H1 (cell line): ENCODE results near the gene PRKCH. TPM values are rescaled to one million over a fixed set of nuclear protein-coding genes. Genes with fewer than 3 reads are reported as not detected.

Source experiments
- CTCF ChIA-PET: fragments of 300-600 bp; sonication (Branson Sonifier 250); formaldehyde crosslinking; loops from one replicate; lab custom pipeline; 2021; ENCODE audit not compliant: partially characterized antibody; lab: Charles Lee
- POLR2A ChIA-PET: fragments of 300-600 bp; sonication (Branson Sonifier 250); formaldehyde crosslinking; loops from one replicate; lab custom pipeline; 2021; ENCODE audit warnings: inconsistent platforms; ENCODE audit not compliant: partially characterized antibody; lab: Charles Lee
- DNase-seq, 2 experiments: peaks; one replicate each; pipeline versions ENCODE4 v3.0.0 to v3.0.0-alpha.2; 2010 to 2022; ENCODE audit warnings: low spot score in 2 of 2, low read depth in 1 of 2, mixed read lengths in 1 of 2
- FAIRE-seq: peaks from 2 replicates; lab custom pipeline; 2011; peaks lifted over from hg19 to GRCh38; lab: Jason Lieb, UNC
- H2AFZ ChIP-seq: 2 replicates; pipeline ENCODE4 v1.8.1; 2012; ENCODE audit warnings: low read length, inconsistent platforms
- H2AK5ac ChIP-seq: 2 replicates; pipeline ENCODE4 v1.6.1; 2013; ENCODE audit warnings: low read depth, low read length
- H2BK120ac ChIP-seq: replicated peaks from 2 replicates; pipeline ENCODE3; 2013; ENCODE audit warnings: low read depth, low read length, inconsistent platforms
- H2BK12ac ChIP-seq: 2 replicates; pipeline ENCODE4 v1.6.1; 2013; ENCODE audit warnings: low read depth, low read length
- H2BK15ac ChIP-seq: 2 replicates; pipeline ENCODE4 v1.6.1; 2013; ENCODE audit warnings: low read length
- H2BK20ac ChIP-seq: 2 replicates; pipeline ENCODE4 v1.6.1; 2013; ENCODE audit warnings: low read length
- H2BK5ac ChIP-seq: 2 replicates; pipeline ENCODE4 v1.6.1; 2013; ENCODE audit warnings: low read depth, low read length
- H3K14ac ChIP-seq: 2 replicates; pipeline ENCODE4 v1.6.1; 2013; ENCODE audit warnings: inconsistent platforms; ENCODE audit not compliant: insufficient read length
- H3K18ac ChIP-seq: 2 replicates; pipeline ENCODE4 v1.6.1; 2013; ENCODE audit warnings: low read length; ENCODE audit errors: extremely low read depth
- H3K23ac ChIP-seq: 2 replicates; pipeline ENCODE4 v1.6.1; 2013; ENCODE audit warnings: inconsistent platforms; ENCODE audit not compliant: insufficient read length
- H3K23me2 ChIP-seq: 2 replicates; pipeline ENCODE4 v1.6.1; 2013; ENCODE audit warnings: low read depth, low read length
- H3K27ac ChIP-seq: 2 replicates; pipeline ENCODE4 v1.6.1; 2011; ENCODE audit warnings: low read depth, low read length, inconsistent platforms
- H3K27me3 ChIP-seq, 4 experiments: replicated peaks in 1 of 4; 1 replicate in 1 of 4; 2 replicates in 3 of 4; pipeline versions ENCODE4 v1.6.1 to v1.8.1; 2011 to 2013; ENCODE audit warnings: low read length in 3 of 4, mild to moderate bottlenecking in 3 of 4, inconsistent platforms in 2 of 4, mixed read lengths in 2 of 4, moderate library complexity in 1 of 4; ENCODE audit not compliant: control insufficient read depth in 3 of 4, insufficient read depth in 3 of 4; ENCODE audit errors: extremely low read depth in 1 of 4
- H3K36me3 ChIP-seq, 4 experiments: 2 replicates each; pipeline versions ENCODE4 v1.6.1 to v1.8.1; 2011 to 2013; ENCODE audit warnings: mild to moderate bottlenecking in 4 of 4, low read length in 3 of 4, moderate library complexity in 2 of 4, control low read depth in 1 of 4, inconsistent platforms in 1 of 4; ENCODE audit not compliant: insufficient read depth in 4 of 4, control insufficient read depth in 2 of 4
- H3K4ac ChIP-seq: replicated peaks from 2 replicates; pipeline ENCODE3; 2013; ENCODE audit warnings: low read length, low read depth, mixed read lengths, inconsistent platforms; ENCODE audit not compliant: insufficient read length
- H3K4me1 ChIP-seq, 4 experiments: replicated peaks in 1 of 4; 1 replicate in 1 of 4; 2 replicates in 3 of 4; pipeline versions ENCODE4 v1.6.1 to v1.8.1; 2011 to 2013; ENCODE audit warnings: low read length in 3 of 4, inconsistent platforms in 2 of 4, mixed read lengths in 1 of 4; ENCODE audit not compliant: insufficient read depth in 4 of 4, control insufficient read depth in 3 of 4
- H3K4me2 ChIP-seq, 2 experiments: 2 replicates each; pipeline versions ENCODE4 v1.6.1 to v1.8.1; 2011 to 2013; ENCODE audit warnings: low read depth in 2 of 2, low read length in 2 of 2, control low read depth in 1 of 2, inconsistent platforms in 1 of 2, mild to moderate bottlenecking in 1 of 2; ENCODE audit not compliant: insufficient read depth in 1 of 2
- H3K4me3 ChIP-seq, 4 experiments: fragments of 200-600, 300-600 bp in 1 of 4; sonication (generic), shearing (Covaris generic), sonication (Bioruptor Twin) in 1 of 4; 2 replicates each; pipeline versions ENCODE4 v1.5.1 to v1.8.1; 2011 to 2016; ENCODE audit warnings: low read length in 4 of 4, low read depth in 3 of 4, control low read depth in 2 of 4, inconsistent platforms in 2 of 4, mild to moderate bottlenecking in 2 of 4, mixed read lengths in 1 of 4, moderate library complexity in 1 of 4; ENCODE audit not compliant: insufficient read depth in 2 of 4; ENCODE audit errors: extremely low read depth in 1 of 4
- H3K56ac ChIP-seq: replicated peaks from 2 replicates; pipeline ENCODE3; 2013; ENCODE audit warnings: low read depth, mild to moderate bottlenecking, mixed read lengths, low read length, inconsistent platforms; ENCODE audit not compliant: insufficient read length
- H3K79me1 ChIP-seq: 2 replicates; pipeline ENCODE4 v1.6.1; 2013; ENCODE audit warnings: low read depth, low read length, control low read depth
- H3K79me2 ChIP-seq, 2 experiments: 2 replicates each; pipeline versions ENCODE4 v1.6.1 to v1.8.1; 2012 to 2013; ENCODE audit warnings: low read length in 2 of 2, mild to moderate bottlenecking in 2 of 2, inconsistent platforms in 1 of 2; ENCODE audit not compliant: insufficient read depth in 2 of 2, control insufficient read depth in 1 of 2
- H3K9ac ChIP-seq, 4 experiments: replicated peaks in 1 of 4; 1 replicate in 1 of 4; 2 replicates in 3 of 4; pipeline versions ENCODE4 v1.6.1 to v1.8.1; 2011 to 2013; ENCODE audit warnings: low read depth in 3 of 4, low read length in 3 of 4, control low read depth in 2 of 4, mild to moderate bottlenecking in 2 of 4, moderate library complexity in 2 of 4, inconsistent platforms in 1 of 4; ENCODE audit errors: extremely low read depth in 1 of 4
- H3K9me3 ChIP-seq, 2 experiments: 2 replicates each; pipeline versions ENCODE4 v1.6.1 to v1.8.1; 2012 to 2013; ENCODE audit warnings: mild to moderate bottlenecking in 2 of 2, moderate library complexity in 2 of 2, control low read depth in 1 of 2, inconsistent platforms in 1 of 2, low read depth in 1 of 2, low read length in 1 of 2, mixed read lengths in 1 of 2; ENCODE audit not compliant: insufficient read depth in 2 of 2
- H4K20me1 ChIP-seq, 2 experiments: replicated peaks in 1 of 2; 2 replicates each; pipeline versions ENCODE3 to v1.8.1; 2011 to 2013; ENCODE audit warnings: inconsistent platforms in 2 of 2, low read length in 2 of 2, mild to moderate bottlenecking in 1 of 2; ENCODE audit not compliant: insufficient read depth in 2 of 2, control insufficient read depth in 1 of 2
- H4K5ac ChIP-seq: 2 replicates; pipeline ENCODE4 v1.6.1; 2013; ENCODE audit warnings: low read length, low read depth, mixed read lengths, inconsistent platforms; ENCODE audit not compliant: insufficient read length
- H4K8ac ChIP-seq: 2 replicates; pipeline ENCODE4 v1.8.0; 2013; ENCODE audit warnings: mild to moderate bottlenecking, moderate library complexity, low read length, inconsistent platforms; ENCODE audit not compliant: insufficient read depth; ENCODE audit errors: extremely low read depth
- H4K91ac ChIP-seq: replicated peaks from 2 replicates; pipeline ENCODE3; 2013; ENCODE audit warnings: low read length, mixed read lengths, inconsistent platforms; ENCODE audit not compliant: insufficient read length
- ASH2L ChIP-seq: fragments of 200-600, 300-600 bp; sonication (generic); IDR thresholded peaks from one replicate; pipeline ENCODE4 v1.7.1; 2017; ENCODE audit warnings: low read length
- CHD1 ChIP-seq: IDR thresholded peaks from 2 replicates; pipeline ENCODE4 v1.6.1; 2012; ENCODE audit warnings: low read depth, low read length, improper control_type of control experiment
- CTBP2 ChIP-seq: IDR thresholded peaks from 2 replicates; pipeline ENCODE4 v1.7.0; 2011; ENCODE audit warnings: borderline replicate concordance, mild to moderate bottlenecking, moderate library complexity, mixed read lengths, low read length; ENCODE audit not compliant: insufficient read depth, insufficient read length
- EZH2 ChIP-seq: fragments of 200-600 bp; sonication (generic); IDR thresholded peaks from 2 replicates; pipeline ENCODE4 v1.7.1; 2012; ENCODE audit warnings: low read depth, mild to moderate bottlenecking, moderate library complexity, low read length, inconsistent platforms; ENCODE audit not compliant: severe bottlenecking
- NANOG ChIP-seq: IDR thresholded peaks from 2 replicates; pipeline ENCODE4 v1.6.1; 2011; ENCODE audit warnings: low read length, low read depth, mild to moderate bottlenecking, inconsistent platforms; ENCODE audit not compliant: insufficient read depth, poor library complexity, severe bottlenecking
- SIN3A ChIP-seq, 2 experiments: IDR thresholded peaks in 1 of 2; conservative IDR thresholded peaks in 1 of 2; 2 replicates each; pipeline ENCODE4 v1.6.1; 2011 to 2012; ENCODE audit warnings: low read length in 2 of 2, improper control_type of control experiment in 1 of 2, low read depth in 1 of 2, mild to moderate bottlenecking in 1 of 2
- SIX5 ChIP-seq: IDR thresholded peaks from 2 replicates; pipeline ENCODE4 v1.6.1; 2011; ENCODE audit warnings: mild to moderate bottlenecking, low read depth, low read length
- SP2 ChIP-seq: IDR thresholded peaks from 2 replicates; pipeline ENCODE4 v1.6.1; 2012; ENCODE audit warnings: mild to moderate bottlenecking, low read length, inconsistent platforms
- SP4 ChIP-seq: IDR thresholded peaks from 2 replicates; pipeline ENCODE4 v1.6.1; 2012; ENCODE audit warnings: low read length, inconsistent platforms
- SUZ12 ChIP-seq: fragments of 200-600 bp; sonication (generic); IDR thresholded peaks from 2 replicates; pipeline ENCODE4 v1.6.1; 2012; ENCODE audit warnings: mild to moderate bottlenecking, inconsistent platforms, low read length, moderate library complexity, mixed read lengths
- WGBS, 2 experiments: shearing (Covaris generic) in 1 of 2; methylation state at CpG; one replicate each; pipeline versions ENCODE4 v1.1.6 to v1.1.7; 2013 to 2015; ENCODE audit warnings: low lambda C conversion rate in 2 of 2, mixed read lengths in 2 of 2, inconsistent platforms in 1 of 2, low coverage in 1 of 2, missing lambda C conversion rate in 1 of 2; ENCODE audit not compliant: insufficient replicate concordance in 2 of 2, insufficient coverage in 1 of 2, insufficient read length in 1 of 2; ENCODE audit errors: extremely low coverage in 1 of 2, missing lambda C conversion rate in 1 of 2; 5-methylcytosine and 5-hydroxymethylcytosine counted together
- polyA plus RNA-seq, 7 experiments: library from polyadenylated mRNA; depleted of rRNA in 3 of 7; stranded (reverse) in 5 of 7; unstranded in 2 of 7; fragments of >200 nt in 5 of 7; fragments of 200-250 nt in 2 of 7; gene quantifications; 1 replicate in 5 of 7; 2 replicates in 1 of 7; 4 replicates in 1 of 7; pipeline versions ENCODE4 v1.2.1 to v1.2.3, GENCODE V29; 2011 to 2013; ENCODE audit warnings: missing spikeins in 2 of 7, mixed read lengths in 2 of 7
- total RNA-seq: library from RNA; stranded (reverse); fragmentation: NEBNext Ultra II Directional; extraction: Animal tissue kit (Norgen Biotek cat#: 25700); gene quantifications from 2 replicates; pipeline ENCODE4 v1.2.1, GENCODE V29; 2021
- TF ChIP-seq, protein P1 (sequence below): IDR thresholded peaks from 2 replicates; pipeline ENCODE4 v1.6.1; 2011; ENCODE audit warnings: low read depth, mild to moderate bottlenecking, low read length; ENCODE audit not compliant: insufficient read depth

PRKCH gene
- total and polyA plus RNA-seq, 2 of the 8 experiments (the other 6 are each of a cell fraction or from before 2014, with no cell fraction given): 6.4 to 7.0 TPM

DNA sequence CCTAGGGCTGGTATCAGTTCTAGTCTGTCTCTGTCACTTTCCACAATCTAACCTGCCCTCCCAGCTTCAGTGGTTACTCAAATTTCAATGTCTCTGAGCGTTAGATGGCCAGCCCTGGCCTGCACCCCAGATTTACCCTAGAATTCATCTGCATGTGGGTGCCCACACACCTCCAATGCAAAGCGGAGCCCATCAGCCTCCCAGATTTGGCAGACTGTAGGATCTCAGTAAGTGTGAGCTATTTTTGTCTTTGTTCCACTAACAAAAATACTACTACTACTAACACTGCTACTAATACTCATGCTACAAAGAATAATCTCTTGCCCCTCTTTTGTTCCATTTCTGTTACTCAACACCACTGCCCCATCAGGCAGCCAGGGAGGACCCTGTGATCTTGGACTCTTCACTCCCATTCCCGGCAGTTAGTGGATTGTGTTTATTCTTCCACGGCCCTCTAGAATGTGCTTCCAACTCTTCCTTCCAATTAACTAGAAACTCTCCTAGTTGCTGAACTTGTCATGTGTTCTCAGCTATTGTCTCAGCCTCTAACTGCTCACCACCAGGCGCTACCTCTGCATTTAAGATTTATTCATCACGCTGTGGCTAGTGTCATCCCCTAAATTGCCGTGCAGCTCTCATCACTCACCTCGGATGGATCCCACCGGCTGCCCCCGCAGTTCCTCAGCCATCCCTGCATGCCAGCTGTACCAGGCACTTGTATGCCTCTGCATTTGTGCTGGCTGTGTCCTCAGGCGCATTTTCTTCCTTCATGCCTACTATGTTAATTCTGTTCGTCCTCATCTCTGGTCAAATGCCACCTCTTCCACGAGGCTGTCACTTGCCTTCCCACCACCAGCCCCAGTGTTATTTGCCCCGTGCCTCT is 223.3 kb downstream of the PRKCH start:
- Histone ChIP-seq H3K9me3 (no peaks in the 10 kb centered on the region), H3K9ac (no peak overlapping the region), H2BK20ac (no peak overlapping the region), H3K23me2 (no peaks in the 10 kb centered on the region), H2BK15ac (no peak overlapping the region), H2BK5ac (no peak overlapping the region), H3K4me3 (no peak overlapping the region), H3K36me3 (no peaks in the 10 kb centered on the region; a peak in 1 of 8 replicates), H2BK12ac (no peak overlapping the region), H4K20me1 (no peaks in the 10 kb centered on the region), H3K18ac (no peak overlapping the region), H3K27ac (no peak overlapping the region), H3K14ac (no peak overlapping the region), H4K8ac (no peak overlapping the region), H3K23ac (no peak overlapping the region), H3K79me1 (no peaks in the 10 kb centered on the region), H2AK5ac (no peak overlapping the region), H2AFZ (no peak overlapping the region), H4K5ac (no peak overlapping the region), H3K56ac (no peak overlapping the region), H3K4ac (no peak overlapping the region), H3K79me2 (no peaks in the 10 kb centered on the region), H2BK120ac (no peak overlapping the region), H3K27me3 (no peaks in the 10 kb centered on the region; a peak in 1 of 7 replicates), H3K4me1 (no peaks in the 10 kb centered on the region), H4K91ac (peak overlapping the region; percentile 6), H3K4me2 (no peak overlapping the region)
- POLR2A ChIA-PET: interaction anchor here (0.9 kb wide), 1 partner anchor 150 kb away, joined by 3 read pairs; the partner anchor contains the start of gene HIF1A
- no peak for FAIRE-seq
- CTCF ChIA-PET: interaction anchor here (0.8 to 3.0 kb wide), 6 partner anchors 12 to 86 kb away, joined by 3 to 8 read pairs (median 4); no protein-coding TSS in a partner anchor
- 89% methylated on average over 14 of the region's 14 CpGs; no CpG with 5 or more reads in 1 of the 2 experiments for WGBS, 2 experiments
- DNase-seq: no peak
- no peak for TF ChIP-seq SP4
- TF ChIP-seq EZH2: no peak
- TF ChIP-seq, protein P1, sequence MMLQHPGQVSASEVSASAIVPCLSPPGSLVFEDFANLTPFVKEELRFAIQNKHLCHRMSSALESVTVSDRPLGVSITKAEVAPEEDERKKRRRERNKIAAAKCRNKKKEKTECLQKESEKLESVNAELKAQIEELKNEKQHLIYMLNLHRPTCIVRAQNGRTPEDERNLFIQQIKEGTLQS: no peak
- TF ChIP-seq SIN3A (conservative IDR thresholded peaks at IDR 0.05 in 1 of 2, IDR thresholded peaks at IDR 0.05 in 1 of 2; ENCODE audit: low read depth in 1 of 2, low read length in 2 of 2): no peak
- TF ChIP-seq SUZ12: no peak
- TF ChIP-seq SIX5: no peak
- no peak for TF ChIP-seq ASH2L
- no peak for TF ChIP-seq SP2
- no peak for TF ChIP-seq NANOG
- TF ChIP-seq CTBP2: no peak
- TF ChIP-seq CHD1: no peak
